SIG-M5 (cell line): Measurements from ENCODE around the gene ARHGEF19.
A peak's percentile ranks its signal among the peaks of the same experiment; 100 is the strongest.
"Not testable (repeated sequence)": the region's sequence is repeated elsewhere in the genome, so short reads cannot be mapped to it uniquely, and the experiment has no call there.

Experiments
- DNase-seq: peaks from one replicate; lab custom pipeline; 2025; lab: John Stamatoyannopoulos, UW

The ARHGEF19 gene

DNA sequence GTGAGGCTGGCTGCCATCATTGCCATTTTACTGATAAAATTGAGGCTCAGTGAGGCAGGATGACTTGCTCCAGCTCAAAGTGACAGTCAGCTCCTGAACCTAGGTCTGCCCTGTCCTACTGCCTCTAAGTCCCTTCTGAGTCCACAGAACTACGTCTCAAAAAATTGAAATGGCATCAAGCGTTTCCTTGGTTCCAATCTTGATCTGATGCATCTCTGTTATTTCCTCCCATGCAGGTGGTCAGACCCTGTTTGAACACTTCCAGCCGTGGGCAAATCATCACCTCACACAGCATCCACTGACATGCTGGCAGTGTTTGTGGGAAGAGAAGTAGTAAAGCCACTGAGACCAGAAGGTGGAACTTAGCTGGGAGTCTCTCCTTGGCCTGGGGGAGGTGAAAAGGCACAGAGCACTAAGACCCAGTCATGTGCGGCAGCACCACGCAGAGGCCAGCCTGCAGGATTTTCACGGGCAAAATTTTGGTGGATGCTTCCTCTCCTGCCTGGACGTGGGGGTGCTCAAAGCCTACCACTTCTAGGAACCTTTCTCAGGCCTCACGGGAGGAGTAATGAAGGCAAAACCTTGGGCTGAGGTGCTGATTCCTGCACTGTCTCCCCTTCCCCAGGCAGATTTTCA, 32.3 kb upstream of the ARHGEF19 start:
- no peak for DNase-seq

DNA sequence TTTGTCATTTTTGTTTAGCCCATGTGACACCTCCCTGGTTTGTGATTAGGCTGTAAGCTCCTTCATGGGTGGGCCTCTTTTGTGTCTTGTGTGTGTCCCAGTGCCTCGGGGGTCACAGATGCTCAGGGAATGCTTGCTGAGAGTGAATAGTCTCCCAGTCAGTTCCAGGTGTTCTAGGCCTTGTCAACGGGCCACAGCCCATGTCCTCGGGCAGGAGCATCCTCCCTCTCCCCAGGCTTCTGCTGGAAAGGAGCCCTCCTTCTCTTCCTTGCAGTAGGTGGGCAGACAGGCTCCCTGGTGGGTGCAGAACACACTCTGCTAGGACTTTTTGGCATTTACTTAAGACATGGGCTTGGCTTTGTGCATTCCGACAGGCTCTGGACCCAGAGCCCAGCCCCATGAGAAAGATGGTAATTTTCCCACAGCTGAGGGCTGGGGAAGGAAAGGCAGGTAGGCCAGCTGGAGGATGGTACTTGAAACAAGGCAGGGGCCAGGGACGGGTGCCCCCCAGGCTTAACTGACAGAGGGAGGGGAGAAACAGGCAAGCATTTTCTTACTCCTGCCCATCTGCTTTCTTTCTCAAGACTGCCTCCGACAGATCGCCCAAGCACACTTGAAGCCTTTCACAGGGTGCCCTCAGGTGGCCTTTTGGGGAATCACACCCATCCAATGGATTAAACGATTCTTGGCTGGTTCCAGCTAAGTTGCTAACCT, 31.6 kb upstream of the ARHGEF19 start:
- no peak for DNase-seq

DNA sequence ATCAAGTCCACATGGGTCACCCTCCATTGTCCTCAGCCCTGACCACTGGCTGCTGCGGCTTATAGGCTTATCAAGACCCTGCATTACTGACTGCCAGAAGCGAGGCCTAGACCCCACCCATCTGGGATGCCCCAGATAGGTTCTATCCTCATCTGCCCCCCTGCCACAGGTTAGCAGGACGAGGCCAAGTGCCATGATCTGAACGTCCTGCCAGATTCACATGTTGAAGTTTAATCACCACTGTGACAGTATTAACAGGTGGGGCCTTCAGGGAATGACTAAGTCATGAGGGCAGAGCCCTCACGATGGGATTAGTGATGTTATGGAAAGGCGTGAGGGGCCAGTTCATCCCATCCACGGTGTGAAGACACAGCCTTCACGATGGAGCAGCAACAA, 30.8 kb upstream of the ARHGEF19 start:
- DNase-seq = no peak

DNA sequence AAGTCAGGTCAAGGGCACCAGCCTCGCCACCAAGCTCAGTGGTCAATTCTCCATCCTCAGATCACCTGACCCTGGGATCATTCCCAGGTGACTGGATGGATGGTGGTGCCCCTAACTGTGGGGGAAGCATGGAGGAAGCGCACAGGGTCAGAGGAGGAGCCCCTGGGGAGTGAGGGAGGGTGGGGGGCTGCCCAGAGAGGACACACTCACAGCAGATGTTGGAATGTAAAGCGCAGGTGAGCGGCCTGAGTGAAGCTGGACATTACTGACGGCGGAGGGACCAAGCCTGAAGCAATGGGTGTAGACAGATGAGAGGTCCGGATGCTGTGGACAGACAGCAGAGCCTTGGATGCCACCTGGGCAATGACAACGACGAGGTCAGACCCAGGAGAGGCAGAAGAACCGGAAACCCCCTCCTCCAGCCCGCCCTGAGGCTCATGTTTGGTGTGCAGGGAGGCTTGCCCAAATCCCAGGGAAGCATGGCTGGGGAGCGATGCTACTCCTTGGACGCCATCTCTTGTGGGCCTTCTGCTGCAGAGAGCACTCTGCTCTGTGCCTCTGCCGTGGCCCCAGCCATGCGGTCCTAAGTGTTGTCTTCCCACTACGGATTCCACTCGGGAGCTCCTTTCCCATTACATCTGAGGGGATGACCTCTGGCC, 30.2 kb upstream of the ARHGEF19 start:
- DNase-seq = no peak

DNA sequence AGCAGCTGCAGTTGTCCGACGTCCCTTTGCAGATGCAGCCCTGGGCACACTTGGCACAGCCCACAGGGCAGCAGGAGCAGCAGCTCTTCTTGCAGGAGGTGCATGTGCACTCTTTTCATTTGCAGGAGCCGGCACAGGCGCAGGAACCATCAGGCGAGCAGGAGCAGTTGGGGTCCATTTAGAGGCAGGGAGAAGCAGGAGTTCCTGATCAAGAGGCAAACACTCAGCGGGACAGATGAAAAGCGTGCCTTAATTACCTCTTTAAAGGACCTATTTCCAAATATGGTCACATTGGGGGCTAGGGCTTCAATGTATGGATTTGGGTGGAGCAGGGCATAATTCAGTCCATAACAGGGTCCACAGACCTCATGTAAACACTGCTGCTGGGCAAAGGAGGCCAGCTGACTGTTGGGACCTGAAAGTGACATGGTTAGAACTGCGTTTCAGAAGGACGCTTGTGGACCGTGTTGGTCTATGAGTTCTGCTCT, 28.8 kb upstream of the ARHGEF19 start:
- no peak for DNase-seq

DNA sequence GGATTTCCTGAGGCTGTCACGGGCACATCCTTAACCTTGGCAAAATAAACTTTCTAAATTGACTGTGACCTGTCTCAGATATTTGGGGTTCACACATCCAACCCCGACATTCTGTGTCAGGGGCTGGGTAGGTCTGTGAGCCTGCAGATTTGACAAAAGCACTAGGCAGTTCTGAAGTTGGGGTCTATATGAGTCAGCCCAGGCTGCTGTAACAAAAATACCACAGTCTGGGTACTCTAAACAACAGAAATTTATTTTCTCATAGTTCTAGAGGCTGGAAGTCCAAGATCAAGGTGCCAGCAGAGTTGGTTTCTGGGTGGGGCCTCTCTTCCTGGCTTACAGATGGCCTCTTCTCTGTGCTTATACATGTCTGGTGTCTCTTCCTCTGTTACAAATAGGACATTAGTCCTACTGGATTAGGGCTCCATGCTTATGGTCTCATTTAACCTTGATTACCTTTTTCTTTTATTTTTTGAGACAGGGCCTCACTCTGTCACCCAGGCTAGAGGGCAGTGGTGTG, 27.6 kb upstream of the ARHGEF19 start:
- no peak for DNase-seq

DNA sequence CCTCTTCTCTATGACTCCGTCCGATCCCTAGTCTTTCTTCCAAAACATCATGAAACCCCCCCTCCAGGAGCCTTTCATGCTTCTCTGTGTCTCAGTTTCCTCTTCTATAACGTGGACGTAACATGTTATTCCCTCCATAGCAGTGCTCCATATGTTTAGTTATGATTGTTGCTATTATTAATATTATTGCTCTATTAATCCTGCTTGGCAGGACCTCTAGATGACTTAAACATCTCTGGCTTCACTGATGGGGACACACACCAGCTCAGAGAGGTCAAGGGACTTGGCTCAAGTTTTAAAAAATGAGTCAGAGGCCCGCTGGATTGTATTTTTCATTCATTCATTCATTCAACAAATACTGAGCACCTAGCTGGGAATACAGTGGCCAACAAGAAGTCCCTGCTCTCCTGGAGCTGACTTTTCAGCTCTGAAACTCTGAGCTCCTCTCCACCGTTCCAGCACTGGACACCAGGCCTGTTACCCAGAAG, 24.9 kb upstream of the ARHGEF19 start:
- no peak for DNase-seq

DNA sequence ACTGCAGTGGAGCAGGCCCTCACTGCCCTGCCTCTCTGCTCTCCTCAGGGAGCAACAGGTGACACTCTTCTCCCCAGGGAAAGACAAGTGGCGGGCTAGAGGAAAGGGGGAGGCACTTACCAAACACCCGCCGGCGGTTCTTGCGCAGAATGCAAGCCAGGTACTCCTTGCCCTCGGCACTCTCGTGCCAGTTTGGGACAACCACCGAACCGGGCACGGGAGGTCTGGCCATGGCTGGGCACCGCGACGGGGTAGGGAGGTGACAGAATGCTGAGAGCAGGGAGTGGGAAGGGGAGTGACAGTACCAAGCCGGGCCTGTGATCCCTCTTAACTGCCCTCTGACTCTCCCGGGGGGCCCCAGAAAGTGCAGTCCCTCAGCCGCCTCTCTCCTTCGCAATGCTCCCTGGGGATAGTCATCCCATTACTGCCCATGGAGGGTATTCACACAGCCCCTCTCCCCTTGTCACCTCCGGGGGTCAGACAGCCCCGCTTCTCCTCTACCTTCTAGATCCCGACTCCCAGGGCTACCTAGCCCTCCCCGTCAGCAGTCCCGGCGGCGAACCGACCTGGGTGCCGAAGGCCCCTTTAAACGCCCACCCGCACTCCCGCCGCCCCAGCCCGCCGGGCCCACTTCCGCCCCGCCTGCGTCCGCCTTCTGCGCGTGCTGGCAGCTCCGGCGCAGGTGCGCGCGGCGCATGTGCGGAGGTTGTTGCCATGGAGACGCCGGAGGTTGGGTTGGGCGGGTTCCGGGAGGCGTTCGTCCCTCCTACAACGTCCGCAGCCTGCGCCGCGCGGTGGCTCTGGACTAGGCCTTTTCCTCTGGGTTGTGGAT, 24.3 kb upstream of the ARHGEF19 start, which contains the start of gene CPLANE2:
TSS of gene CPLANE2 (minus strand) at position 673 of the 832 bp plus-strand sequence. CDS start at position 232, 441 bp downstream.
- DNase-seq = peak; percentile 14

DNA sequence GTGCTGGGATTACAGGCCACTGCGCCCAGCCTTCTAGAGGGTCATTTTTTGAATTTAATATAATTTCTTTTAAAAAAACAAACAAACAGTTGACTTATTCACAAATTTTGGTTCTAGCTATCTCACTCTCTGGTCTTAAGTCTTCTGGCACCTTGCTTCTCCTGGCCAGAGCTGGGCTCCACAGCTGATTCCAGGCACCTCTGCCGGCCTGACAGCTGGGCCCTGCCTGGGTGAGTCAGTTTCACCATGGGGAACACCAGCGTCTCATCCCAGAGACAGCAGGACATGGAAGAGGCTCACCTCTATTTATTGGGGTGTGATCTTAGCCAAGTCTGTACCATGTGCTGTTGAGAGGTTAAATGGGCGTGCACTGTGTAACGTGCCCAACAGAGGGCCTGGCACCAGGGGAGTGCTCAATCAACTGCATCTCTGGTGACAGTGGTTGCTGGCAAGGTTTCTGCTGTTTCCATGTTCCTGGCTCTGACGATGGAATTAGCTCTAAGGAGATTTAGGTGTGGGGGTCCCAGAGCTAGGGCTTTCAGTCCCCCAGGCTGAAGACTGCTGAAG, 23.6 kb upstream of the ARHGEF19 start:
- DNase-seq = no peak

DNA sequence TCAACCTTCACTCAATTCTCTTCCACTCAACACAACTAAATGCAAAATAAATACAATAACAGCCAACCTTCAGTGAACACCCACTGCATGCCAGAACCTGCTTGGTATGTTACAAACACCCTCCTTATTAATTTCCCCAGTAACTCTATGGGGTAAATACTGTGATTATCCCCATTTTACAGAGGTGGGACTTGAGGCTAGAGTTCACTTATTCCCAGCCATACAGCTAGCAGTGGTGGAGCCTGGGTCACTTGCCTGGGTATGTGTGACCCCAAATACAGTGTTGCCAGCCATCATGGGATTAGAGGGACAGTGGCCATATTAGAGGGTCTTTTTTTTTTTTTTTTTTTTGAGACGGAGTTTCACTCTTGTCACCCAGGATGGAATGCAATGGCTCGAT, 22.9 kb upstream of the ARHGEF19 start:
- DNase-seq = no peak

DNA sequence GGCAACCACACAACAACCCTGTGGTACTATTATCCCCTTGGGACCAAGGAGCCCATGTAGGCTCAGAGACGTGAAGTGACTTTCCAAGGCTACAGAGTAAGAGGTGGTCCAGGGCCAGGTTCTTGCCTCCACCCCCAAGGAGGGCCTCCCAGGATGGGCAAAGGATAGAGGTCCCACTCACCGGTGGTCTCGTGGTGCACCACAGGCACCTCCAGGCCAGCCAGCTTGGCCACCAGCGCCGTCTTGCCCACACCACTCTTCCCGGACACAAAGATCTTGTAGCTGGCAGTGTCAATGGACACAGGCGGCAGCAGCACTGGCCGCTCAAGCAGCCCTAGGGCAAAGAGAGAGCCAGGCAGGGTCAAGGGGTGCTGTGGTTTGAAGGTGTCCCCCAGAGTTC, 21.0 kb upstream of the ARHGEF19 start:
- DNase-seq = no peak

DNA sequence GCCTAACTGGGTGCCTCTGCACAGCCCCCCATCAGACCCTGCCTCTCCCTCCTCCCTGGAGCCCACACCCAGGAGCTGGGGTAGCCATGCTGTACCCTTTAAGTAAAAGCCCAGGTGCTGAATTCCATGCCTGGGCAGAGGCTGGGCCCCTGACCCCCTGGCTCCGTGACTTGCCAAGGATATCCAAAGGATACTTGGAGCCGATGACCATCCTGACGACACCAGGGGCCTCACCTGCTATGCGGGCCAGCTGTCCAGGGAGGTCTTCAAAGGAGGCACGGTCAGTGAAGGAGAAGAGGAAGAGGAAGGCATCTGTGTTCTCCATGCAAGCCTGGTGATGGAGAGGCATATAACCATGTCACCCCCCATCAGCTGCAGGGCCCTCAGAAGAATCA, 19.9 kb upstream of the ARHGEF19 start:
- no peak for DNase-seq

DNA sequence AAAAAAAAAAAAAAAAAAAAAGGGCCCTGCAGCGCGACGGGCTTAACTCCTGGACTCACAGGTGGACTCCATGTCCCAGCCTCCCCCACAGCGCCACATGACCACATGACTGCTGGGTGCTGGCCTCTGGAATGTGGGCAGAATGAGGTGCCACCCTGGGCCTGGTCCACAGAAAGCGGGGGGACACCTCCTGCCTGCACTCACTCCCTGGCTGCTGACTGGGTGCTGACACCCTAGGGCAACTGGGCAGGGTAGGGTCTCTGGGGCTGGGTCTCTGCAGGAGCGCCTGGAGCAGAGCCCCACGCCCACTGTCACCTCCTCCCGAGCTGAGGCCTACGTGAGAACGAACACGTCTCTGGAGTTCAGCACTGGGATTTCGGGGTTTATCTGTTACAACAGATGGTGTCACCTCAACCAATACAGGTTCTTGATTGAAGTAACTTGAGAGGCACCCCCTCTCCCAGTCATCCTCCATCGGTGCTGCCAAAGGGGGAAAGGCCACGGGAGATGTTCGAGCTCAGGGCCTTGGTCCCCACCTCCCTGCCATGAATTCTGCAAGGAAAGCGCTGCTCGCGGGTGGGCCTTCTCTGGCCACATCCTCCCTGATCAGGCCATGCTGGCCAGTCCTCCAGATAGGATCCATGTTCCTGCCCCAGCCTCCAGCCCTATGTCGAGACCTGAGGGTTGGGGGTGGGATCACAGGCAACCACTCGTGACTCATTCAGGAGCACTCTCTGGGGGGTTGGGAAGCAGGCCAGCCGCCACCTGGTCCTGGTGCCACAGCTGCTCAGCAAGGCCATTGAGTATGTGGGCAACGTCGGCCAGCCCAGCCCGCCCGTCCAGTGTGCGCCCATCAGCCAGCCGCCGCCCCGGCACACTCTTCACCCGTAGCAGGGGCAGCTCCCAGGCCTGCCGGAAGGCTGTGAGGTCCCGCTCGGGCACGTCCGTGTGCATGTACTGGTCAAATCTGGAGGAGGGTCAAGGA, 19.2 kb upstream of the ARHGEF19 start:
- DNase-seq = no peak

DNA sequence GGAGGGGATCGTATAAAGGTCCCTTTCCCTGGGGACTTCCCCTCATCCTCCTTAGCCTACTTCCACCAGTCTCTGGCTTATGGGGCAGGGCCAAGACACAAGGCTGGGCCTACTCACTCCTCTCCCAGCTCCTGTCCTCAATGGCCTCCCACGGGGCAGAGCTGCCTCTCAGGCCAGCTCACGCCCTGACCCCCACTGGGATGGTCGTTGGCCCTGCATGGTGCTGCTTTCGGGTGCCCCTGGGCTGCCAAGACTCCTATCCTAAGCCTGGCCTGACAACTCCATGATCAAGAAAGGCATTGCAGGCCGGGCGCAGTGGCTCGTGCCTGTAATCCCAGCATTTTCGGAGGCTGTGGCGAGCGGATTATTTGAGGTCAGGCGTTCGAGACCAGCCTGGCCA, 18.3 kb upstream of the ARHGEF19 start:
- no peak for DNase-seq

DNA sequence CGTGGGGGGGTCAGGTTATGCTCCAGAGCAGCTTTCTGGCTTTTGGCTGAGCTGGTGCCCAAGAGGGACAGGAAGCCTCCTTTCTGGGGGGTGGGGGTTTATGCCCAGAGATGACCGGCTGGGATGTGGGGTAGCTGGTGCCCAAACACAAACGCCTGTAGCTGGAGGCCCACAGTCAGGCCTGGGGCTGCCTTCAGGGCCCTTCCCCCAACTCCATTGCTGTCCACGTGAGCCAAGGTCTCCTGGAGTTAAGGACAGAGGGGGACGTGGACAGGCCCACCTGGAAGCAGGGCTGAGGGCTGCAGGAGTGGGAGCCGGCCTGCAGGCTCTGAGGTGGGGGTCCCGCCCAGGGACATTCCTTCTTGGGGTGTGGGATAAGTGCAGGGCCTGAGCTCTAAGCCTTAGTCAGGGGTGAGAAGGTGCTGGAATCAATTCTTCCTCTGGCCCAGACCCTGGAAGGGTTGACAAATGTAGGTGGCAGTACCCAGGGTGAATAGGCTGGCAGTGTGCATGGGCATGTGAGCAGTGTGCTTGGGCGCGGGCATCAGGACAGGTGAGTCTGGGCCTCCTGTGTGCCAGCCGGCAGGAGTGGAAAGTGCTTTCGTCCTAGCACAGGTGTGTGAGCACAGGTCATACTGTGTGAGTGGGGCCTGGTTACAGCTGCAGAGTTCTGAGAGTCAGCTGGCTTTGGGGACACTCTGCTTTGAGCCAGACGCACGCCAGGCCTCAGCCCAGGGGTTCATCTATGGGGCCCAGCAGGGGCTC, 17.7 kb upstream of the ARHGEF19 start:
- no peak for DNase-seq

DNA sequence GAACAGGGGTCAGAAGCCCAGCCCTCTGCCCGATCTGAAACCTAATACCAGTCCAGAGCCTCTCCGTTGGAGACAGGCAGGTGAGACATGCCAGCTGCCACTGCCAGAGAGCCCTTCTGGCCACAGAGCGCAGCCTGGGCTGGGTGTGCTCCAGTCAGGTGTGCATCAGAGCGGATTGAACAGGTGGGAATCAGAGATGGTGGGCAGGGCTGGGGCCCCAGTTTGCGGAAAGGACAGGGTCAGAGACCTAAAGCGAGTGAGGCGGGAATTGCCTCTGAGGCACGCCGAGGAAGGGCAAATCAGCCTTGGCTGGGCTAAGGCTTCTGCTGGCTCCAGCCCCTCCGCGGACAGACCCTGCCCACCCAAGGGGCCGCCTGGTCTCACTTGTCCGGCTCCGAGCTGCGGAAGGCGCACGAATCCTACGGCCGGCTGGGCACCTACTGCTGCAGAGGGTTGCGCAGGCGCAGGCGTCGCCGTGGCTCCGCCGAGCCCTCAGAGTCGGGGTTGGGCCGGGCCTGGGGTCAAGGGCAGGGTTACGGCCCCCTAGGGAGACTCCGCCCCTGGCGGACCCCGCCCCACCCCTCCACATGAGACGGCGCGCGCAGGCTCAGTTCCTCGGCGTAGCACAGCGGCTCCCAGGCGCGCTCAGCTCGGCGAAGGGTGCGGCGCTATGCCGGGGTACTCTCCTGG, 14.2 kb upstream of the ARHGEF19 start:
- DNase-seq = no peak

DNA sequence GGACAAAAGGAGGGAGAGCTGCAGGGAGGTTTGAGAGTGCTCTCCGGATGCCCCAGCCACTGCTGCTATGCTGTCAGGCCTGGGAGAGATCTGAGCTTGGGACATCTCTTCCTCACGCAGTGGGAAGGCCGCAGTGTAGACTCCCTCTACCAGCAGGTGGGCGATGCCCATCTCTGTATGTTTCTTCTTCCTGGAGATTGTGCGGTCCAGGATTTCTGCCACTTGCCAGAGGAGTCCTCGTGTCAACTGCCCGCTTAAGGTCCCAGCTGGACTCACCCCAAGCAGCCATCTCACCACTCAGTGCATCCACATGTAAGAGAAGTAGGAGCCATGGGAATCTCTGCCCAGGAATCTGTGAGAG, 13.7 kb upstream of the ARHGEF19 start:
- no peak for DNase-seq

DNA sequence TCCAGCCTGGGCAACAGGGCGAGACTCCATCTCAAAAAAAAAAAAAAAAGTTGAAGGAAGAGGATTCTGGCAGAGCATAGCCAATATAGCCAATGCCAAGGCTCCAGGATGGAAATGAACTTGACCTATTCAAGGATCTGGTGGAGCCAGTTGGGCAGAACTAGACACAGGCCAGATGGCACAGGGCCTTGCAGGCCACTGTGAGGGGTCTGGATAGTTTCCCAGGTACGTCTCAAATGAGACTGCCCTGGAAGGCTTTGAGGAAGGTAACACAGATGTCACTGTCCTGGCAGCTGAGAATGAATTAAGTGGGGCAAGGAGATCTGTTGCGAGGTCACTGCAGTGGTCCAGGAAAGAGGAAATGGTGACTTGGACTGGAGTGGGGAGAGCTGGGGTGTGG, 12.0 kb upstream of the ARHGEF19 start:
- DNase-seq = no peak

DNA sequence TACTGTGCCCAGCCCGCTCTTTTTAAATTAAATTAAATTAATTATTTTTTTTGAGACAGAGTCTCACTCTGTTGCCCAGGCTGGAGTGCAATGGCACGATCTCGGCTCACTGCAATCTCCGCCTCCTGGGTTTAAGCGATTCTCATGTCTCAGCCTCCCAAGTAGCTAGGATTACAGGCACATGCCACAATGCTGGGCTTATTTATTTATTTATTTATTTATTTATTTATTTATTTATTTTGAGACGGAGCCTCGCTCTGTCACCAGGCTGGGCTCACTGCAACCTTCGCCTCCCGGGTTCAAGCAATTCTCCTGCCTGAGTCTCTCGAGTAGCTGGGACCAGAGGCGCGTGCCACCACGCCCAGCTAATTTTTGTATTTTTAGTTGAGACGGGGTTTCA, 10.3 kb upstream of the ARHGEF19 start:
- not testable (repeated sequence) for DNase-seq
